IMR-90 (cell line): ENCODE results near the gene CCER1. TPM values are rescaled to one million over a fixed set of nuclear protein-coding genes. Genes with fewer than 3 reads are reported as not detected.

Experiments
- ATAC-seq: fragments of 200-7000 bp; cut with Tn5 transposase; 2 replicates; pipeline ENCODE4 v1.9.1; 2020; ENCODE audit warnings: low read depth, mild to moderate bottlenecking, moderate library complexity
- BruUV-seq: library from RNA; stranded (reverse); fragments of 400-500 nt; replicated peaks from 2 replicates; lab custom pipeline; 2021; lab: Mats Ljungman, UMichigan
- CTCF ChIA-PET: fragments of 300-600 bp; formaldehyde crosslinking; extraction: SDS; loops from one replicate; lab custom pipeline; 2021; ENCODE audit warnings: antibody characterized with exemption; lab: Yijun Ruan, JAX
- POLR2A ChIA-PET: fragments of 300-600 bp; sonication (Branson Sonifier 250); formaldehyde crosslinking; loops from one replicate; lab custom pipeline; 2022; ENCODE audit warnings: antibody characterized with exemption; ENCODE audit not compliant: unreplicated experiment; lab: Charles Lee
- DNase-seq: peaks from one replicate; pipeline ENCODE4 v3.0.0; 2013
- H2AFZ ChIP-seq: replicated peaks from 2 replicates; pipeline ENCODE3; 2013; ENCODE audit warnings: low read length, mild to moderate bottlenecking; ENCODE audit not compliant: poor library complexity
- H2AK5ac ChIP-seq: 2 replicates; pipeline ENCODE4 v1.6.1; 2013; ENCODE audit warnings: low read depth, low read length, inconsistent platforms
- H2AK9ac ChIP-seq: replicated peaks from 2 replicates; pipeline ENCODE3; 2013; ENCODE audit warnings: mild to moderate bottlenecking, low read depth, low read length, moderate library complexity; ENCODE audit not compliant: poor library complexity
- H2BK120ac ChIP-seq: 2 replicates; pipeline ENCODE4 v1.6.1; 2013; ENCODE audit warnings: low read depth, low read length, inconsistent platforms
- H2BK15ac ChIP-seq: 3 replicates; pipeline ENCODE4 v1.6.1; 2013; ENCODE audit warnings: low read depth, low read length, inconsistent platforms
- H2BK20ac ChIP-seq: 2 replicates; pipeline ENCODE4 v1.6.1; 2013; ENCODE audit warnings: low read depth, mild to moderate bottlenecking, inconsistent platforms, low read length, moderate library complexity
- H2BK5ac ChIP-seq: 2 replicates; pipeline ENCODE4 v1.6.1; 2013; ENCODE audit warnings: mild to moderate bottlenecking, low read depth, low read length, inconsistent platforms; ENCODE audit not compliant: poor library complexity, severe bottlenecking
- H3K14ac ChIP-seq: replicated peaks from 2 replicates; pipeline ENCODE4 v1.6.1; 2013; ENCODE audit warnings: low read depth, low read length, inconsistent platforms
- H3K18ac ChIP-seq: 2 replicates; pipeline ENCODE4 v1.6.1; 2013; ENCODE audit warnings: low read depth, low read length, control low read depth
- H3K23ac ChIP-seq: 2 replicates; pipeline ENCODE4 v1.6.1; 2013; ENCODE audit warnings: low read depth, low read length, inconsistent platforms
- H3K27ac ChIP-seq: 2 replicates; pipeline ENCODE4 v1.5.1; 2013; ENCODE audit warnings: mild to moderate bottlenecking, control low read depth, low read length; ENCODE audit not compliant: insufficient read depth
- H3K27me3 ChIP-seq: 2 replicates; pipeline ENCODE4 v1.6.1; 2013; ENCODE audit warnings: low read length; ENCODE audit not compliant: control insufficient read depth, insufficient read depth
- H3K36me3 ChIP-seq: 2 replicates; pipeline ENCODE4 v1.6.1; 2013; ENCODE audit warnings: low read length, mixed read lengths; ENCODE audit not compliant: control insufficient read depth, insufficient read depth
- H3K4ac ChIP-seq: 2 replicates; pipeline ENCODE4 v1.6.1; 2013; ENCODE audit warnings: low read depth, low read length, inconsistent platforms
- H3K4me1 ChIP-seq: 2 replicates; pipeline ENCODE4 v1.6.1; 2013; ENCODE audit warnings: low read length, mixed read lengths; ENCODE audit not compliant: control insufficient read depth, insufficient read depth
- H3K4me2 ChIP-seq: 2 replicates; pipeline ENCODE4 v1.6.1; 2013; ENCODE audit warnings: low read depth, mild to moderate bottlenecking, control low read depth, low read length, moderate library complexity
- H3K4me3 ChIP-seq: 2 replicates; pipeline ENCODE4 v1.5.1; 2013; ENCODE audit warnings: low read depth, mild to moderate bottlenecking, control low read depth, low read length, moderate library complexity; ENCODE audit not compliant: insufficient read depth
- H3K56ac ChIP-seq: 2 replicates; pipeline ENCODE4 v1.6.1; 2013; ENCODE audit warnings: low read length, inconsistent platforms; ENCODE audit not compliant: insufficient read depth; ENCODE audit errors: extremely low read depth
- H3K79me1 ChIP-seq, 2 experiments: 2 replicates each; pipeline ENCODE4 v1.6.1; 2013; ENCODE audit warnings: low read length in 2 of 2, inconsistent platforms in 1 of 2, low read depth in 1 of 2
- H3K9ac ChIP-seq: 2 replicates; pipeline ENCODE4 v1.6.1; 2013; ENCODE audit warnings: low read depth, low read length, control low read depth
- H3K9me1 ChIP-seq: 2 replicates; pipeline ENCODE4 v1.6.1; 2013; ENCODE audit warnings: low read length, inconsistent platforms; ENCODE audit not compliant: insufficient read depth
- H3K9me3 ChIP-seq: 2 replicates; pipeline ENCODE4 v1.6.1; 2013; ENCODE audit warnings: low read length; ENCODE audit not compliant: control insufficient read depth, insufficient read depth
- H4K20me1 ChIP-seq: 2 replicates; pipeline ENCODE4 v1.6.1; 2013; ENCODE audit warnings: low read length, inconsistent platforms; ENCODE audit not compliant: insufficient read depth
- H4K5ac ChIP-seq: 2 replicates; pipeline ENCODE4 v1.6.1; 2013; ENCODE audit warnings: mild to moderate bottlenecking, low read depth, low read length, control low read depth
- H4K8ac ChIP-seq, 2 experiments: 2 replicates each; pipeline ENCODE4 v1.6.1; 2013; ENCODE audit warnings: low read depth in 2 of 2, low read length in 2 of 2, control low read depth in 1 of 2, inconsistent platforms in 1 of 2
- H4K91ac ChIP-seq: 2 replicates; pipeline ENCODE4 v1.6.1; 2013; ENCODE audit warnings: low read depth, low read length, inconsistent platforms; ENCODE audit not compliant: insufficient read depth
- BHLHE40 ChIP-seq: fragments of 150-350 bp; IDR thresholded peaks from 2 replicates; pipeline ENCODE4 v1.6.1; 2016; ENCODE audit warnings: mild to moderate bottlenecking, low read depth, low read length
- CHD1 ChIP-seq: IDR thresholded peaks from 2 replicates; pipeline ENCODE4 v1.6.1; 2012; ENCODE audit warnings: low read depth, low read length, improper control_type of control experiment
- FOS ChIP-seq: fragments of 150-350 bp; IDR thresholded peaks from 2 replicates; pipeline ENCODE4 v1.6.1; 2016; ENCODE audit warnings: low read depth, low read length
- MAZ ChIP-seq: IDR thresholded peaks from 2 replicates; pipeline ENCODE4 v1.6.1; 2012; ENCODE audit warnings: low read depth, mild to moderate bottlenecking, low read length, improper control_type of control experiment, moderate library complexity, borderline replicate concordance
- POLR2A ChIP-seq: IDR thresholded peaks from 2 replicates; pipeline ENCODE4 v1.6.1; 2012; ENCODE audit warnings: mild to moderate bottlenecking, low read depth, low read length
- RCOR1 ChIP-seq: IDR thresholded peaks from 2 replicates; pipeline ENCODE4 v1.6.1; 2012; ENCODE audit warnings: mild to moderate bottlenecking, low read length, improper control_type of control experiment; ENCODE audit not compliant: insufficient replicate concordance
- RFX5 ChIP-seq: IDR thresholded peaks from 2 replicates; pipeline ENCODE4 v1.8.0; 2012; ENCODE audit warnings: low read depth, mild to moderate bottlenecking, low read length, moderate library complexity
- SMC3 ChIP-seq: fragments of 150-350 bp; IDR thresholded peaks from 2 replicates; pipeline ENCODE4 v1.6.1; 2016; ENCODE audit warnings: low read depth, mild to moderate bottlenecking, antibody characterized with exemption, low read length, moderate library complexity
- WGBS, 2 experiments: methylation state at CpG; one replicate each; pipeline versions ENCODE4 v1.1.5 to v1.1.7; 2013; ENCODE audit warnings: missing lambda C conversion rate in 2 of 2; ENCODE audit not compliant: insufficient read length in 1 of 2; ENCODE audit errors: extremely low coverage in 2 of 2; 5-methylcytosine and 5-hydroxymethylcytosine counted together
- dilution Hi-C: fragments of 300-500 bp; cut with HindIII; formaldehyde crosslinking; loops from one replicate; pipeline ENCODE4 v1.14.3; 2018; ENCODE audit warnings: low sequenced_read_pairs; ENCODE audit not compliant: unreplicated experiment
- in situ Hi-C: fragments of 300-500 bp; cut with MboI; formaldehyde crosslinking; loops from 3 replicates; pipeline ENCODE4 v1.14.3; 2019; ENCODE audit warnings: low sequenced_read_pairs, inconsistent platforms, mixed read lengths
- intact Hi-C: fragments of 100-400 bp; cut with micrococcal nuclease; formaldehyde crosslinking; loops from 2 replicates; pipeline ENCODE4 v1.10.0; 2022
- polyA plus RNA-seq, 3 experiments: library from polyadenylated mRNA; depleted of rRNA; stranded (reverse); fragments of >200 nt; gene quantifications; 2 replicates each; pipeline ENCODE4 v1.2.3, GENCODE V29; 2012; ENCODE audit warnings: low replicate concordance in 1 of 3
- total RNA-seq: library from RNA; depleted of rRNA; stranded (reverse); fragments of >200 nt; gene quantifications from 2 replicates; pipeline ENCODE4 v1.2.3, GENCODE V29; 2012
- TF ChIP-seq, protein P1 (sequence below): conservative IDR thresholded peaks from 2 replicates; pipeline ENCODE4 v1.5.1; 2012; ENCODE audit warnings: mild to moderate bottlenecking, low read depth, low read length, improper control_type of control experiment
- TF ChIP-seq, protein P2 (sequence below): fragments of 150-350 bp; IDR thresholded peaks from 2 replicates; pipeline ENCODE4 v1.6.1; 2016; ENCODE audit warnings: low read depth, mild to moderate bottlenecking, low read length, moderate library complexity, borderline replicate concordance

CCER1 gene
- total and polyA plus RNA-seq, 2 of the 4 experiments (the other 2 are of a cell fraction): not detected

GRCh38 chr12:90964616-90965015 lies 9.6 kb upstream of the CCER1 start:
- Histone ChIP-seq H3K9ac (no peak overlapping the region), H3K4me3 (no peak overlapping the region), H2BK5ac (no peak overlapping the region), H4K91ac (no peak overlapping the region; the same call in 1 of the 2 replicates), H2BK20ac (no peak overlapping the region), H2AK5ac (no peak overlapping the region), H4K8ac (no peak overlapping the region), H2BK120ac (0 out of 2 replicates have a peak overlapping the region, but pooled peaks have one; percentile 63), H2BK15ac (no peak overlapping the region), H3K14ac (peak overlapping the region; percentile 84; the same call in 1 of the 2 replicates), H3K27me3 (no peaks in the 10 kb centered on the region), H3K23ac (no peak overlapping the region), H3K9me3 (no peaks in the 10 kb centered on the region), H4K5ac (no peak overlapping the region), H3K36me3 (no peaks in the 10 kb centered on the region), H3K4ac (0 out of 2 replicates have a peak overlapping the region, but pooled peaks have one; percentile 48), H2AK9ac (no peak overlapping the region), H2AFZ (no peak overlapping the region), H3K4me1 (no peaks in the 10 kb centered on the region; the same call in 1 of the 2 replicates), H3K4me2 (no peak overlapping the region), H3K56ac (no peak overlapping the region), H3K9me1 (no peaks in the 10 kb centered on the region), H3K27ac (no peak overlapping the region), H3K18ac (no peak overlapping the region; the same call in 1 of the 2 replicates), H3K79me1 (no peaks in the 10 kb centered on the region), H4K20me1 (no peaks in the 10 kb centered on the region)
- intact Hi-C loops: no loop called here
- ChIA-PET CTCF (no interaction called here), POLR2A (no interaction called here)
- no peak for DNase-seq
- BruUV-seq: no TSS peak
- dilution Hi-C loops: no loop called here
- in situ Hi-C loops: loop anchor here (25.0 kb wide), 1 partner anchor 1673 kb away; no protein-coding TSS in a partner anchor
- ATAC-seq: no peak
- no CpG with 5 or more reads among the region's 2 CpGs for WGBS, 2 experiments
- TF ChIP-seq, protein P1, sequence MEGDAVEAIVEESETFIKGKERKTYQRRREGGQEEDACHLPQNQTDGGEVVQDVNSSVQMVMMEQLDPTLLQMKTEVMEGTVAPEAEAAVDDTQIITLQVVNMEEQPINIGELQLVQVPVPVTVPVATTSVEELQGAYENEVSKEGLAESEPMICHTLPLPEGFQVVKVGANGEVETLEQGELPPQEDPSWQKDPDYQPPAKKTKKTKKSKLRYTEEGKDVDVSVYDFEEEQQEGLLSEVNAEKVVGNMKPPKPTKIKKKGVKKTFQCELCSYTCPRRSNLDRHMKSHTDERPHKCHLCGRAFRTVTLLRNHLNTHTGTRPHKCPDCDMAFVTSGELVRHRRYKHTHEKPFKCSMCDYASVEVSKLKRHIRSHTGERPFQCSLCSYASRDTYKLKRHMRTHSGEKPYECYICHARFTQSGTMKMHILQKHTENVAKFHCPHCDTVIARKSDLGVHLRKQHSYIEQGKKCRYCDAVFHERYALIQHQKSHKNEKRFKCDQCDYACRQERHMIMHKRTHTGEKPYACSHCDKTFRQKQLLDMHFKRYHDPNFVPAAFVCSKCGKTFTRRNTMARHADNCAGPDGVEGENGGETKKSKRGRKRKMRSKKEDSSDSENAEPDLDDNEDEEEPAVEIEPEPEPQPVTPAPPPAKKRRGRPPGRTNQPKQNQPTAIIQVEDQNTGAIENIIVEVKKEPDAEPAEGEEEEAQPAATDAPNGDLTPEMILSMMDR: no peak
- no peak for TF ChIP-seq BHLHE40
- no peak for TF ChIP-seq CHD1
- no peak for TF ChIP-seq SMC3
- no peak for TF ChIP-seq FOS
- no peak for TF ChIP-seq RCOR1
- TF ChIP-seq MAZ: no peak
- TF ChIP-seq, protein P2, sequence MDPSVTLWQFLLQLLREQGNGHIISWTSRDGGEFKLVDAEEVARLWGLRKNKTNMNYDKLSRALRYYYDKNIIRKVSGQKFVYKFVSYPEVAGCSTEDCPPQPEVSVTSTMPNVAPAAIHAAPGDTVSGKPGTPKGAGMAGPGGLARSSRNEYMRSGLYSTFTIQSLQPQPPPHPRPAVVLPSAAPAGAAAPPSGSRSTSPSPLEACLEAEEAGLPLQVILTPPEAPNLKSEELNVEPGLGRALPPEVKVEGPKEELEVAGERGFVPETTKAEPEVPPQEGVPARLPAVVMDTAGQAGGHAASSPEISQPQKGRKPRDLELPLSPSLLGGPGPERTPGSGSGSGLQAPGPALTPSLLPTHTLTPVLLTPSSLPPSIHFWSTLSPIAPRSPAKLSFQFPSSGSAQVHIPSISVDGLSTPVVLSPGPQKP: no peak
- no peak for TF ChIP-seq RFX5
- TF ChIP-seq POLR2A: no peak
